ENCODE data around the gene CAPS.
"Not testable (repeated sequence)": the region's sequence is repeated elsewhere in the genome, so short reads cannot be mapped to it uniquely, and the experiment has no call there.

Gene CAPS

DNA sequence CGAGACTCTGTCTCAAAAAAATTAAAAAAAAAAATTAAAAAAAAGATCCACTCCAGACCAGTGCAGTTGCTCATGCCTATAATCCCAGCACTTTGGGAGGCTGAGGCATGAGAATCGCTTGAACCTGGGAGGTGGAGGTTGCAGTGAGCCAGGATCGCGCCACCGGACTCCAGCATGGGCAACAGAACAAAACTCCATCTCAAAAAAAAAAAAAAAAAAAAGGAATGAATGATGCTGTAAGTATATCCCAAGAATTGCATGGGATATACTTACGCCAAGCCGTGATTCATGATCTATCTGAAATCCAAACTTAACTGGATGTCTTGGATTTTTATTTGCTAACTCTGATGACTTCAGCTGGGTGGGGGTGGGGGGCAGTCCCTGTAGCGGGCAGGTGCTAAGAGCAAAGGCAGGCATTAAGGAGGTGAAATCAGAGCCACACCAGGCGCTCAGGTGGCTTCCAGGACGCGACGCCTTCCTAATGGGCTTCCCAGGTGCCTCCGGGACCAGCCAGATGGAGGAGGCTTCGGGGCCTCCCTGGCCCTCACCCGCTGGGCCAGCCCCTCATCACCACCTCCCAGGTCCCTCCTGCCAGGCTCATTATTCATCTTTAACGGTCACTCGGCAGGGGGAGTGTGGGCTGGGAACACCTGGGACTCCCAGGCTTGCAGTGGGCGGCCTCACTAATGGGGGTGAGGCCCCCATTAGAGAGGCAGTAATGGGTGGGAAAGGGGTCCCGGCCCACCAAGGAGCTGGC, 32.3 kb upstream of the CAPS start:
- TF ChIP-seq, protein P1, sequence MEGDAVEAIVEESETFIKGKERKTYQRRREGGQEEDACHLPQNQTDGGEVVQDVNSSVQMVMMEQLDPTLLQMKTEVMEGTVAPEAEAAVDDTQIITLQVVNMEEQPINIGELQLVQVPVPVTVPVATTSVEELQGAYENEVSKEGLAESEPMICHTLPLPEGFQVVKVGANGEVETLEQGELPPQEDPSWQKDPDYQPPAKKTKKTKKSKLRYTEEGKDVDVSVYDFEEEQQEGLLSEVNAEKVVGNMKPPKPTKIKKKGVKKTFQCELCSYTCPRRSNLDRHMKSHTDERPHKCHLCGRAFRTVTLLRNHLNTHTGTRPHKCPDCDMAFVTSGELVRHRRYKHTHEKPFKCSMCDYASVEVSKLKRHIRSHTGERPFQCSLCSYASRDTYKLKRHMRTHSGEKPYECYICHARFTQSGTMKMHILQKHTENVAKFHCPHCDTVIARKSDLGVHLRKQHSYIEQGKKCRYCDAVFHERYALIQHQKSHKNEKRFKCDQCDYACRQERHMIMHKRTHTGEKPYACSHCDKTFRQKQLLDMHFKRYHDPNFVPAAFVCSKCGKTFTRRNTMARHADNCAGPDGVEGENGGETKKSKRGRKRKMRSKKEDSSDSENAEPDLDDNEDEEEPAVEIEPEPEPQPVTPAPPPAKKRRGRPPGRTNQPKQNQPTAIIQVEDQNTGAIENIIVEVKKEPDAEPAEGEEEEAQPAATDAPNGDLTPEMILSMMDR (IDR thresholded peaks at IDR 0.05), result no peak
- DNase-seq, result no peak
- no peaks in the 10 kb centered on the region for H3K36me3 ChIP-seq
- peaks cover 0 to 12% (median 11%) of the 10 kb centered on the region in 4 donors for H3K4me1 ChIP-seq
- H3K9me3 ChIP-seq, result no peaks in the 10 kb centered on the region
- H3K27ac ChIP-seq, result no peak overlapping the region
- H3K4me3 ChIP-seq, result no peak overlapping the region
- H3K27me3 ChIP-seq, result peaks cover 3 to 61% of the 10 kb centered on the region in 2 donors
- intact Hi-C loops (cut with DNase I; ENCODE audit: low total_unique reads), result no loop called here

DNA sequence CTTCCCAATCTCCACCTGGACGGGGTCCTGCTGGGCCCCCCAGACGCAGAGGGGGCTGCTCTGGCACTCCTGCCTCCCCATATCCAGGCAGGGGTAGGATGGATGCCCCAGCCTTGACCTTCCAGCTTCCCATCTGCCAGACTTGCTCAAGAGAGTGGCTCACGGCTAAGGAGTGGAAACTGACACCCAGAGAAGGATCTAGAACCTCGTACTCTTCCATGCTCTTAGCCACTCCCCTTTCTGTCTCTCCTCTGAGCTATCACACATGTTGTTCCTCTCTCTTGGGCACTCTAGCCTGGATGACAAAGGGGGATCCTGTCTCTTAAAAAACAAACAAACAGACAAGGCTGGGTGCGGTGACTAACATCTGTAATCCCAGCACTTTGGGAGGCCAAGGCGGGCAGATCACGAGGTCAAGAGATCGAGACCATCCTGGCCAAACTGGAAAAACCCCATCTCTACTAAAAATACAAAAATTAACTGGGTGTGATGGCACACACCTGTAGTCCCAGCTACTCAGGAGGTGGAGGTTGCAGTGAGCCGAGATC, 31.6 kb upstream of the CAPS start:
- Histone ChIP-seq H3K27me3 (peaks cover 3 to 58% of the 10 kb centered on the region in 2 donors), H3K9me3 (no peaks in the 10 kb centered on the region), H3K4me3 (no peak overlapping the region), H3K36me3 (no peaks in the 10 kb centered on the region), H3K27ac (no peak overlapping the region), H3K4me1 (peaks cover 0 to 12% (median 11%) of the 10 kb centered on the region in 4 donors)
- TF ChIP-seq, protein P1 (IDR thresholded peaks at IDR 0.05), result no peak
- intact Hi-C loops (cut with DNase I; ENCODE audit: low total_unique reads), result no loop called here
- no peak for DNase-seq

DNA sequence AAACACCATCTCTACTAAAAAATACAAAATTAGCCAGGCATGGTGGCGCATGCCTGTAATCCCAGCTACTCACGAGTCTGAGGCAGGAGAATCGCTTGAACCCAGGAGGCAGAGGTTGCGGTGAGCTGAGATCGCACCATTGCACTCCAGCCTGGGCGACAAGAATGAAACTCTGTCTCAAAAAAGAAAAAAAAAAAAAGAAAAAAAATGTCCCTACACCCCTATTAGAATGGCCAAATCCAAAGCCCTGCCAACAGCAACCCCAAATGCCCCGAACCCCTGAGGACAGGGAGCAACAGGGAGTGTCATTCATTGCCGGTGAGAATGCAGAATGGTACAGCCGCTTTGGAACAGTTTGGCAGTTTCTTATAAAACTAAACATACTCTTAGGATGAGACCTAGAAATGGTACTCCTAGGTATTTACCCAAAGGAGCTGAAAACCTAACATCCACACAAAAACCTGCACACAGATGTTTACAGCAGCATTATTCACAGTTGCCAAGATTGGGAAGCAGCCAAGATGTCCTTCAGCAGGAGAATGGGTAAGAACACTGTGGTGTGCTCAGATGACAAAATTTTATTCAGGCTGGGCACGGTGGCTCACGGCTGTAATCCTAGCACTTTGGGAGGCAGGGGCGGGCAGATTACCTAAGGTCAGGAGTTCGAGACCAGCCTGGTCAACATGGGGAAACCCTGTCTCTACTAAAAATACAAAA, 30.7 kb upstream of the CAPS start:
- H3K36me3 ChIP-seq; DNase-seq; H3K27ac ChIP-seq; intact Hi-C loops (cut with DNase I; ENCODE audit: low total_unique reads); H3K9me3 ChIP-seq; H3K4me3 ChIP-seq: not testable (repeated sequence)
- Histone ChIP-seq H3K4me1 (peaks cover 0 to 12% (median 11%) of the 10 kb centered on the region in 4 donors), H3K27me3 (peaks cover 0 to 50% of the 10 kb centered on the region in 2 donors)

- H3K36me3 ChIP-seq, result not testable (repeated sequence)
Observed at GRCh38 chr19:5884065-5884811, 29.8 kb upstream of the CAPS start.

GRCh38 chr19:5889288-5889971, 24.6 kb upstream of the CAPS start:
- TF ChIP-seq, protein P1 (IDR thresholded peaks at IDR 0.05), result no peak
- peaks cover 0 to 50% of the 10 kb centered on the region in 2 donors for H3K27me3 ChIP-seq
- DNase-seq, result no peak
- no peak overlapping the region for H3K4me3 ChIP-seq
- no peak overlapping the region for H3K27ac ChIP-seq
- H3K9me3 ChIP-seq, result no peaks in the 10 kb centered on the region
- peaks cover 0 to 2% (median 0%) of the 10 kb centered on the region in 3 donors for H3K36me3 ChIP-seq
- H3K4me1 ChIP-seq, result peaks cover 0 to 21% (median 14%) of the 10 kb centered on the region in 4 donors
- intact Hi-C loops (cut with DNase I; ENCODE audit: low total_unique reads), result no loop called here

More at GRCh38 chr19:5884065-5884811, 29.8 kb upstream of the CAPS start:
- H3K4me3 ChIP-seq; intact Hi-C loops (cut with DNase I; ENCODE audit: low total_unique reads); H3K9me3 ChIP-seq; DNase-seq; H3K27ac ChIP-seq: not testable (repeated sequence)
- Histone ChIP-seq H3K4me1 (peaks cover 0 to 12% (median 11%) of the 10 kb centered on the region in 4 donors), H3K27me3 (peaks cover 0 to 42% of the 10 kb centered on the region in 2 donors)

GRCh38 chr19:5890099-5890498, 24.0 kb upstream of the CAPS start:
- H3K27ac ChIP-seq, result no peak overlapping the region
- intact Hi-C loops (cut with DNase I; ENCODE audit: low total_unique reads), result no loop called here
- TF ChIP-seq, protein P1 (IDR thresholded peaks at IDR 0.05), result no peak
- peaks cover 0 to 50% of the 10 kb centered on the region in 2 donors for H3K27me3 ChIP-seq
- no peaks in the 10 kb centered on the region for H3K9me3 ChIP-seq
- peaks cover 0 to 8% (median 3%) of the 10 kb centered on the region in 3 donors for H3K36me3 ChIP-seq
- peaks cover 0 to 28% (median 21%) of the 10 kb centered on the region in 4 donors for H3K4me1 ChIP-seq
- no peak overlapping the region for H3K4me3 ChIP-seq
- no peak for DNase-seq

Data from tibial artery (tissue), 4 donors.